Activated T-cell treated with anti-CD3 and anti-CD28 coated beads, Interleukin-2, amount 50 U/mL, for 1 hour (primary cell): ENCODE results near the gene U2SURP.
"Not testable (repeated sequence)": the region's sequence is repeated elsewhere in the genome, so short reads cannot be mapped to it uniquely, and the experiment has no call there.

Source experiments
- DNase-seq: peaks from one replicate; pipeline ENCODE4 v3.0.0-alpha.2; 2020

The U2SURP gene

GRCh38 chr3:143073983-143074382 is 72.6 kb downstream of the U2SURP start:
- not testable (repeated sequence) for DNase-seq

GRCh38 chr3:143078883-143079282 is 77.5 kb downstream of the U2SURP start:
- no peak for DNase-seq

- DNase-seq: no peak
These were observed 78.8 kb downstream of the U2SURP start for GRCh38 chr3:143080196-143080595.

- DNase-seq: no peak
These were observed 80.0 kb downstream of the U2SURP start for GRCh38 chr3:143081365-143081764.

- no peak for DNase-seq
These were observed 80.7 kb downstream of the U2SURP start for GRCh38 chr3:143081844-143082778.

- DNase-seq: no peak
These were observed 82.4 kb downstream of the U2SURP start for GRCh38 chr3:143083781-143084180.

GRCh38 chr3:143084856-143085731 is 83.7 kb downstream of the U2SURP start:
- DNase-seq: no peak

- DNase-seq: no peak
These were observed 87.5 kb downstream of the U2SURP start for GRCh38 chr3:143088835-143089234.

- no peak for DNase-seq
These were observed 88.6 kb downstream of the U2SURP start for GRCh38 chr3:143089965-143090364.

- no peak for DNase-seq
These were observed 89.1 kb downstream of the U2SURP start for GRCh38 chr3:143090486-143090885.

GRCh38 chr3:143090976-143091837 is 89.8 kb downstream of the U2SURP start:
- DNase-seq: no peak

- no peak for DNase-seq
These were observed 90.8 kb downstream of the U2SURP start for GRCh38 chr3:143092191-143092590.

GRCh38 chr3:143095813-143096212 is 94.4 kb downstream of the U2SURP start:
- DNase-seq: no peak

- DNase-seq: no peak
These were observed 96.8 kb downstream of the U2SURP start for GRCh38 chr3:143098032-143098764.

- DNase-seq: no peak
These were observed 97.8 kb downstream of the U2SURP start for GRCh38 chr3:143099210-143099609.

- DNase-seq: no peak
These were observed 98.3 kb downstream of the U2SURP start for GRCh38 chr3:143099690-143100089.

- DNase-seq: no peak
These were observed 99.1 kb downstream of the U2SURP start for GRCh38 chr3:143100451-143100850.

GRCh38 chr3:143101792-143102381 is 100.5 kb downstream of the U2SURP start:
- DNase-seq: no peak

- no peak for DNase-seq
These were observed 102.3 kb downstream of the U2SURP start for GRCh38 chr3:143103652-143104051.

- DNase-seq: no peak
These were observed 103.8 kb downstream of the U2SURP start for GRCh38 chr3:143105170-143105569.

GRCh38 chr3:143109861-143110260 is 108.5 kb downstream of the U2SURP start:
- no peak for DNase-seq
